AG08395 (cell line): ENCODE measurements around the gene PAK6.

Experiments
- DNase-seq: peaks from one replicate; pipeline ENCODE4 v3.0.0; 2012; ENCODE audit warnings: mixed read lengths, low spot score

PAK6 gene

DNA sequence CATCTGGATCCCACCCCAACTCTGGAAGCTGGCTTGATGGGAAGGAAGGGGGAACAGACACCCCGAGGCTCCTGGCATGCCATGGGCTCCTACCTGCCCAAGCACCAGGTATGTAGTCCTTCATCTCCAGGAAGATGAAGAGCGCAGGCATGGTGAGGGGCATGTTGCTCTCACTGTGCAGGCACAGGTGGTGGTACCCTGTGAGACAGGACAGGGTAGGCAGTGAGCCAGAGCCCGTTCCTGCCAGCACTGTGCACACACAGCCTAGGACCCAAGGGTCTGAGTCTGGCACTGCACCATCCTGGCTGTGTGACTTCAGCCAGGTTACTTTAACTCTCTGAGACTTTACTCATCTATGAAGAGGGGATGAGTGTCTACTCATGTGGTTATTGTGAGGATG, 53.4 kb downstream of the PAK6 start:
- DNase-seq: no peak

DNA sequence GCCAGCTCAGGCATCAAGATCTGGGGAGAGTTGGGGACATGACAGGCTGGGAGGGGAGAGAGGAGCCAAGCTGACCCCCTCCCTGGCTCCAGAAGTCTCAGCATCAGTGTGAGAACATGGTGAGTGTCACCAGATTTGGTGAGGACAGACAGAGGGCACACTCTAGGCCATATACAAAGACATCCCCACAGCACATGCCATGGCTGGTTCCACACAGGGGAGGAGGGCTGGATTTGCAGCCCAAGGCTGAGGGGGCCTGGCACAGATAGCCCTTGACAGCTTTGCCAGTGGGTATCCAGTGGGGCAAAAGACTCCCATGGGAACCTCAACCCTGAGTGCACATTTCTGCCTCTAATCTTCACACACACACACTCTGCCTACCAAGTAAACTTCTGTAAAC, 54.1 kb downstream of the PAK6 start:
- DNase-seq: no peak

DNA sequence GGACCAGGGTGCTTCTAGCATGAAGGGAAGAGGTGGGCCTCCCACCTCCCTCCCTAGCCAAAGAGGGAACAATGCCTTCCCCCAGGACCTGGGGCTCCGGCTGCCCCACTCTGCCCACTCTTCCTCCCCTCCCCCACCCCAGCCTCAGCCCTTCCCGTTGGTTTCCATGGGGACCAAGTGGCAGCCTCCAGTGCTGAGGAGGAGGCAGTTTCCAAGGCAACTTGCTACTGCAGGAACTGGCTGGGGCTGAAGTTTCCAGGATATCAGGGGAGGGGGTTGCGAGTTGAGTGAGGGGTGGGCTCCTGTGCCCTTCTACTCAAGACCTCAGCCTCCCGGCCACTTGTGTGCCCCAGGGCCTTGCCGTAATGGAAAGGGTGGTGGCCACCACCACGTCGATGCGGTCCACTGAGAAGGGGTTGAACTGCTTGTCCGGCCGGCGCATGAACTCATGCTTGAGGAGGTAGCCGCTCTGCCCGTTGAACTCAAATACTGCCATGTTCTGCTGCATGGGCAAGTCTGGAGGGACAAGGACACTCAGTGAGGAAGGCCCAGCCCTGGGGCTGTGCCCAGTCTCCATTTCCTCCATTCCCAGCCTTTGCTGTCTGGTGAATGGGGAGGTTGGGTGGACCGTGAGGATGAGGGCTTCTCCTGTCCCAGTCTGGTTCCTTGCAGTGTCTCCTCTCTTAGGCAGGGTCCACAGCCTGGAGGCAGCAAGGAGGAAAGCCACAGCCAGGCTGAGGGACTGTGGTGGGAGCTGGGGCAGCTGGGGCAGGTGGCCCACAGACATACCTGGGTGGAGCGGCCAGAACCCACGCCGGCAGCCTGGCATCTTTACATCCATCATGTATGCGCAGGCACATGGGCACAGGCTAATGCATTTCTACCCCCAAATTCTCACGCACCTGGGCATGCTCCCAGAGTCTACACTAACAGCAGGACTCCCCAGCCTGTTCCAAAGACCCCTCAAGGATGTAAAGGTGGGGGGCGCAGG, 55.3 kb downstream of the PAK6 start:
- no peak for DNase-seq

DNA sequence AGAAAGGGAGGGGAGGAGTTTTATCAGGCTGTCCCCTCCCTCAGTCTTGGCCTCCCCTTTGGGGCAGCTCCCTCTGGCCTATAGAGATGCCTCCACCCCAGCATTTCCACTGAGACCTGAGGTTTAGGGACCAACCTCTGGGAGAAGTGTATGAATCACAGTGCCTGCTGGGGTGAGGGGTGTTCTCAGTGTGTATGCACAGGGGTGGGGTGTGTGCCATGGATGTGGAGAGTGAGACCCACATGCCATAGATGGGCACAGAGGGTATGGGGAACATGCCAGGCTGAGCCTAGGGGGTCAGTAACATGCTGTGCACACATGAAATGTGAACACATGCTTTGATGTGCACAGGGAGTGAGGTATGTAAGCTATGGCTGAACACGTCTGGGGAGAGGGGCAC, 56.4 kb downstream of the PAK6 start:
- DNase-seq: no peak

DNA sequence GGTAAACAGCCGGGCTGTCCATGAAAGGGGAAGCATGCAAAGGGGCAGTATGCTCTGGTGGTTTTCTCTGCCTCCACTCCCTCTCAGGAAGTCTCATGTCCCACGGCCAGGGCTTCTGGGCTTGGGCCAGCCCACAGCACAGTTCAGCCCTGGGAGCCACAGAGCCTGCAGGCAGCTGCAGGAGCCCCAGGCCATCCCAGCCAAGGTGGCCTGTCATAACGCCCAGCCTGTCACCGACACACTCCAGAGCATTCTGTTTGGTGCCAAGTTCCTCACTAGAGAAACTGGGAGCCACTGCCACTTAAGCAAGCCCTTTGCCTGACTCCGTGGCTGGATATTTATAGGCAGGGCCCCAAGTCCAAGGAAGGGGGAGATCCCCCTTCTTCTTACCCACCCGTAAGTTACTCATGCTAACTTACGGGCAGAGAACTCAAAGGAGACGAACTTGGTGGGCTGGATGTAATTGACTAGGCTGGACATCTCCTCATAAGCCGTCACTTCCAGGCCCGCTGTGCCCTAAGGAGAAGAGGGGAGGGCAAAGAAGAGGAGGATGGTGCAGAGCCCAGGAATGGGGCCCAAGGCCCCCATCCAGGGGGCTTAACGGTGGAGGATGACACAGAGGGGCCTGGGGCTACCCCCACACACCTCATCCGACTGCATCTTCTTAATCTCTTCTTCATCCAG, 57.2 kb downstream of the PAK6 start:
- DNase-seq: no peak

DNA sequence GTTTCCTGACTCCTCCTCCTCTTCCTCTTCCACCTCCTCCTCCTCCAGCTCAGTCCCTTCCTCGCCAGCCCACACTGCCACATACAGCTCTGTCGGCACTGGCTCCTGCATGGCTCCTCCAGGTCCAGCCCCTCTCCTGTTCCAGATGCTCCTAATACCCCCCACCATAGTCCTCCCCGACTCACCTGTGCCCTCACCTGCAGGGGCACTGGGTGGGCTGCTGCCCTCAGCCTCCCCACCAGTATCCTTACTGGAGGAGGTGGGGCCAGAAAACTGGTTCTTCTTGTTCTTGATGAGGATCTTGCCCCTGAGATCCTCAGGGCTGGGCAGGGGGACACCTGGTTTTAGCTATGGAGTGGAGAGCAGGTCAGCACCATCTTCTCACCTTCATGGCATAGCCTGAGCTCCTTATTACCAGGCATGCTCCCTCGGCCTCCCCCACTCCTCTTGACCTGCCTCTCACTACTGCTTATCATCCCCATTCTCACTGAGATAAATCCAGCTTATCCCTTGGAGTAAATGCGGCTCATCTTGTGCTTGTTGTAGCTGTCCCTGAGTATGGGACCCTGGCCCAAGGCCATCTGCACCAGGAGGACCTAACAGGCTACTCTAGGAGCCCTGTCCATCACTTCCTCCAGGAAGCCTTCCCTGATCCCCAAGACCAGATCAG, 57.8 kb downstream of the PAK6 start:
- DNase-seq: no peak

DNA sequence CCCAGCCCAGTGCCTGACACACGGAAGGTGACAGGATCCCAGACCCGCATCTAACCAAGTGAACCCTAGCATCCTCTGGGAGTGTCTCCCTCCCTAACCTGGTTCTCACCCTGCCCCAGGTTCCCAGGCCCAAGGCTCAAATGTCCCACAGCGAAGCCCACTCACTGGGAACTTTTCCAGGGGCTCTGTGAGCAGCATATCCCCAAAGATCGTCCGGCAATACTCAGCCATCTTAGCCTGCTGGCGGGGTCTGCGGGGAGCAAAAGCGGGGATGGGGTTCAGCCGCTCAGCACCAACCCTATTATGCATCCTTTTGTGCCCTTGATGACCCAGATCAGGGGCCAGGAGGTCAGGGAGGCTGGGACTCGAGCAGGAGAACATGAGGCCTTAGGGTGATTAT, 58.5 kb downstream of the PAK6 start:
- DNase-seq: no peak

DNA sequence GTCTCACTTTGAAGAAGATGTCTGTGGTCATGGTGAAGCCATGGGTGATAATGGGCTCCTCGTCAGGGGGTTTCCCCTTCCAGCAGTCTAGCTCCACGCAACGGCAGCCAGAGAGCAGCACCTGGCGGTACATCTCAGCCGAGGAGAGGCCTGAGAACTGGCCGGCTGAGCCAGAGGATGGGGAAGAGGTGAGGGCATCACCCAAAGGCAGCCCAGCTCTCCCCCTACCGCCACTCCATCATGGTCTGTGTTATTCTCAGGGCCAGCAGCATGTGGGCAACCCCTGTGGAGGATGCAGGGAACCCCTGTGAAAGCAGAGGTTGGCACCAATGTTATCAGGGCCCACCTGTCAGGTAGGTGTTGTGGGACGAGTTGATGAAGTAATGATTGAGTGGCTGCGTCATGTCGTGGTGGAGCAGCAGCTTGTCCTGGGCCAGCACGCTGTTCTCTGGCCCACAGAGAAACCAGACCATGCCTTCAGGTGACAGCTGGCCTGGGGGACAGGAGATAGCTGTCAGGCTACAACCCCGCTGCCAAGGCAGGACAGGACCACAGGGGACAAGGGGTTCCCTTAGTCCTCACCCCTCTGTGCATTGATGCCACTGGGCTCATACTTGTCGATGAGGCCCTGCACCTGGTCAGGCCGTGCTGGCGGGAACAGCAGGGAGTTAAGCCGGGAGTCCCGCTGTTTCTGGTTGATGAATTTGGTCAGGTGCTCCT, 59.5 kb downstream of the PAK6 start:
- no peak for DNase-seq

DNA sequence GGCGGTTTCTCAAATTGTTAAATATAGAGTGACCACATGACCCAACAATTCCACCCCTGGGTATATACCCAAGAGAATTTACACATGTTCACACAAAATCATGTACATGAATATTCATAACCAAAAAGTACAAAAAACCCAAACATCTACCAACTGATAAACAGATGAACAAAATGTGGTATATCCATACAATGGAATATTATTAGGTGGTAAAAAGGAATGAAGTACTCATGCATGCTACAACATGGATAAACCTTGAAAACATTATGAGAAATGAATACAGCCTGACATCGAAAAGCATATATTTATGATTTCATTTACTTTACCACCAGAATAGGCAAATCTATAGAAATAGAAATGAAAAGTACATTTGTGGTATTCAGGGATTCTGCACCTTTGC, 61.5 kb downstream of the PAK6 start:
- DNase-seq: no peak

DNA sequence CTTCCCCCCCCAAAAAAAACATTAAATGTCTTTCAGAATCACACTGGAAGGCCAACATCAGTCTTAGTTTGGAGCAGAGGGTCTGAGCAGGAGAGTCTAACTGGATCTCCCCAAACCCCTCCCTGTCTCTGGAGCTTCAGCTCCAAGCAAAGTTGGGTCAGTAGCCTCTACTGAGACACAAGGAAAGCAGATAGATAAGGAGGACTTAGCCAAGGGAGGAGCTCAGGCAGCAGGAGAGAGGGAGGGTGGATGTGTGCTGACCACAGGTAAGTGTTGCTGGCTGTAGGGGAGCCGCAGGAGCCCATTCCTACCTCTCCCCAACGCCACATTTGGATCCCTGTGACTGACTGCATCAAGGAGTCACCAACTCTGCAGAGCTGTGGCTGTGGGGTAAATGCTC, 61.9 kb downstream of the PAK6 start:
- DNase-seq: no peak

DNA sequence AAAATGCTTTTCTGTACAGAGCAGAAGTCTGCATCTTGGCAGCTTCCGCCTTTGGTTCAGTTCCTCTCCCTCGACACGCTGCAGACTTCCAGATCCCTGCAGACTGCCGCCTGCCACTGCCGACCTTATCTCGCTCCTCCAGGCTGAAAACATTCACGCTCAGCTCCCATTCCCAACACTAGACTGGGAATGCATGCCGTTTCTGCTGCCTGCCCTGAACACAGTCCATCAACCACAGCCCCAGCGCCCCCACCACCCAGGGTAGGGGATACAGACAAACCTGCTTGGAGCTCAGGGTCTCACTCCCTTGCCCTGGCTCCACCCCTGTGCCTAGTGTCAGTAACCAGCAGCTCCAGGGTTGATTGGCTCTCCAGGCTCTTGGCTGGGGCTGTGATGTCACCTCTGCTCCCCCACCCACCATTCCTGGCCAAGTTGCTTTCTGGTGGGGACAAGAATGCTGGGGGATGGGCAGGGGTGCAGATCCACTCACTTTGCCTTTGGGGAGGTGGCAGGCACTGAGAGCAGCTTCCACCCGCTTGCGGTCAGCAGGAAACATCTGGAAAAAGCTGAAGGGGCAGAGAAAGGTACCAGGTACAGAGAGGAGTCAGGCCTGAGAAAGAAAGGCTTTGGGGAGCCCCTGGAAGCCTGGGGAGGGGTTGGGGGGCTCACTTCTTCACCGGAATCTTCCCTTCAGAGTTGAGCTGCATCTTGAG, 62.8 kb downstream of the PAK6 start:
- DNase-seq: no peak

DNA sequence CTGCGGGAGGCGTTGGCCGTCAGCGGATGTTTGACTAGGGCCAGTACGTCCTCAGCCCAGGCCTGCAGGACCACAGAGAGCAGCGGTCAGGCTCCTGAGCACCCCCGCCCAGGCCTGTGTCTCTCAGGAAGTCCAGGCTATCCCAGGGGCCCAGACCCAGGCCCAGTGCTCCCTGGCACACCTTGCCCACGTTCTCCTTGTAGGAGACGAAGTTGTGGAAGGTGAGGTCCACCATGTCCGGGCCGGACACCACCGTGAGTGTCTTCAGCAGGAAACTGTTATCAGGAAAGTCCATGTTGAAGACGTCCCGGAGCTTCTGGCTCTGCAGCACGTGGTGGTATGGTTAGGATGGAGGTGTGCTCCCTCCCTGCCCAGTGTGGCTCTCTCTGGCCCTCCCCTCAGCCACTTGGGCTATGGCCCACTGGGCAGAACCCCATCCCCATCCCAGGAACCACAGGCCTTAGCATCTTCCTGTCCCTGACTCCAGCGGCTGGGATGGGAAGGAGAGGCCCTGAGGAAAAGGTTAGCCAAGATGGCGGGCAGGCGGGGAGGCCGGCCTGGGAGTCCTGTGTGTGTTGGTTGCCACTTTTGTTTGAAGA, 63.5 kb downstream of the PAK6 start:
- DNase-seq: no peak

DNA sequence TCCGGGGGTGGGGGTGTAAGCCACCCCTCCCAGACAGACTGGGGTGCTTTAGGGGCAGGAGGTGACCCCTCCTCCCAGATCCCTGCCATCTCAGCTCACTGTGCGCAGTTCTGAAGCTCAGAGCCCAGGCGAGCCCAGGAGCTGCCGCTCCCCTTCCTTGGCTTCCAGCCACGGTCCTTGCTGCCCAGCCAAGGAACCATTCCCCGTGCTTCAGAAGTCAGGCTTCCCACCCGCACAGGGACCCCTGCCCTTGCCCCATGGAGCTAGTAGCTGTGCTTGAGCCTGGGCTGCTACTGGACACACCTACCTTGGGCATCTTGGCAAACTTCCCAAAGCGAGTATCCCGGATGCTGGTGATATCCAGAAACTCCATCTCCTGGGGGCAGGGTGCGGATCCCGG, 64.1 kb downstream of the PAK6 start:
- no peak for DNase-seq

DNA sequence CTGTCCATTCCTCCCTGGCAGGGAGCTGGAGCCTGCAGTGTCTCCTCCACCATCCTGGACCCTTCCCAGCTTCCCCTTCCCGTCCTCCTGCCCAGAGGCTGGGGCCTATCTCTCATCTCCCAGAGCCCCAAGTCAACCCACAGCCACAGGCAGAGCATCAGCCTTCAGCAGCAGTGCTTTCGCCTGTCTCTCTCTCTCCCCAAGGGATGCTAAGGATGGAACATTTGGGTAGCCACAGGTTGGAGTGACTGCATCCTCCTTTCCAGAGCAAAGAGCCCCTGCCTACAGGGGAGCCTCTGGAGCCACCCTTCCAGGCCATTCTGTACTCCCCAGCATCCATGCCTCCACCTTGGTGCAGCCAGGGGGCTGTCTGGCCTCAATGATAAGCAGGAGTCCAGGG, 64.7 kb downstream of the PAK6 start:
- no peak for DNase-seq

DNA sequence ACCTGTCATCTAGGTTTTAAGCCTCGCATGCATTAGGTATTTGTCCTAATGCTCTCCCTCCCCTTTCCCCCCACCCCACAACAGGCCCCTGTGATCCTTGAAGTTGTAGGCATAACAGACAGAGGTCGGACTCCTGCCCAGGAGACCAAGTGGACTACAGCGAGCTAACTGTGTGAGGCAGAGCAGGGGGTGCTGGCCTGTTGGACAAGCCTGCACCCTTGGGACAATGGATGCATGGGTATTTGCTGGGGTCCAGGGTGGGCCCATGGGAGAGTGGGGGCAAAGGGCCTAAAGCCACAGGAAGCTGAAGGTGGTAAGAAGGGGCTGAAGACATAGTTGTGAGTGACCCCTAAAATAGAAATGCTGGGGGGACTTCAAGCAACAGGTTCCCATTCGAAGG, 66.4 kb downstream of the PAK6 start:
- no peak for DNase-seq

DNA sequence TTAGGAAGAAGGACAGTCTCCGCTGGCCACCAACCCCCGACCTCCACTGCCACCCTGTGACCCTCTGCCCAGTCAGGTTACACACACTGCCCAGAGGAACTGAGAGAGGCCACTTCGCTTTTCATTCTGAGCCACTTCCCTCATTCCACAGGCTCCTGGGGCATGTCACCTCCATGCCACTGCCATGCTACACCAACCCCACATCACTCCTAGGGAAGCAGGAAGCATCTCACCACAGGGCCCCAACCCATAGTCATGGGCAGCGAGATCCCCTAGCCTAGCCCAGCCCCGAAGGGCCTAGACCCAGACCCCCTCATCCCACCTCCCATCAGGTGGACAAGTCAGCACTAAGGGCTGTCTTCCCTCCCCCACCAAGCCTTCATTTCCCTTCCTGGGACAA, 67.5 kb downstream of the PAK6 start:
- DNase-seq: no peak

DNA sequence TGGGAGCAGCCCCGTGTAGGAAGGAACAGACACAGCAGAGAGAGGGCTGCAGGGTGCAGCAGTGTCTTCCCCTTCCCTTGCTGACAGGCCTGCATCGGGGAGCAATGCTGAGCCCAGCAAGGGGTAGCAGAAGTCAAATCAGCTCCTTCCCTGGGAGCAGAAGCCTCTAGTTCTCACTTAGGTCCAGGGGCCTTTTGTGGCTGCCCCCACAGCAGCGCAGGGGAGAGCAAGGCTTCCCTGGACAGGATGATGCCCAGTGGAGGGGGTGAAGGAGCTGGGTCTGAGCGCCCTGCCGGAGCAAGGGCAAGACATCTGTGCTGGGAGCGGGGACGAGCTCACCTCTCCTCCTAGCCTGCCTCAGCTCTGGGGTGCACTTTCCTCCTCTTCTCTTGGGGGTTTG, 68.0 kb downstream of the PAK6 start:
- no peak for DNase-seq

DNA sequence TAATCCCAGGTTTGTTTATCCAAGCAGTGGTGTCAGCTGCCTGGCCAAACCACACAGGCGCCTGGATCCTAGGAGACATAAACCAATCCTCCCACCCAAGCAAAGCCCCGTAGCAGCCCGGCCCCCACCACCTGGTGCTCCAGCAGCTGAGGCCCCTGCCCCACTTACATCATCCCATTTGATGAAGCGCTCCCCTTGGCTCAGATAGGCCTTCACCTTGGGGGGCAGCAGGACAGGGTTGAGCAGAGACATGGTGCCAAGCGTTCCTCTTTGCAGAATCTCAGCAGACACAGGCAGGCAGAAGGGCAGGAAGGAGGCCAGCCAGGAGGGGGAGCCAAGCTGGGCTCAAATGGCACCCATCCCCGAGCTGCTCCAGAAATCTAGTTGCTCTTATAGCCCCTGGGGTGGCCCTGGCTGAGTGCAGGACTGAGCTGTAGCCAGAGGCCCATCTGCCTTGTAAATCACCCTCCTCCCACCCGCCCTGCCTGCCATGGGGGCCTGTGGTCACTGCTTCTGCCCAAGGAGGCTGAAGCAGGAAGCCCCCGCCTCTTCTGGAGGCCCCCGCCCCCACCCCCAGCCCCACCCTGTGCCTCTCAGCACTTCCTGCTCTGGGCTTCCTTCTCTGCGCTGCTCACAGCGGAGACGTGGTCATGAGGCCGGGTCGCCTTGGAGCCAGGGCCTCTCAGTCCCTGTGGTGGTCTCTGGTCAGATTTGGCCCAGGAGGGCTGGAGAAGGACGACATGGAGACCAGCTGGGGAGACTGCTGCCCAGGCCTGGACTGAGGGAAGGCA, 68.8 kb downstream of the PAK6 start, which contains the start of gene PLCB2:
TSS of gene PLCB2 (minus strand) at position 515 of the 791 bp plus-strand sequence. CDS start at position 252, 263 bp downstream.
- DNase-seq: no peak

DNA sequence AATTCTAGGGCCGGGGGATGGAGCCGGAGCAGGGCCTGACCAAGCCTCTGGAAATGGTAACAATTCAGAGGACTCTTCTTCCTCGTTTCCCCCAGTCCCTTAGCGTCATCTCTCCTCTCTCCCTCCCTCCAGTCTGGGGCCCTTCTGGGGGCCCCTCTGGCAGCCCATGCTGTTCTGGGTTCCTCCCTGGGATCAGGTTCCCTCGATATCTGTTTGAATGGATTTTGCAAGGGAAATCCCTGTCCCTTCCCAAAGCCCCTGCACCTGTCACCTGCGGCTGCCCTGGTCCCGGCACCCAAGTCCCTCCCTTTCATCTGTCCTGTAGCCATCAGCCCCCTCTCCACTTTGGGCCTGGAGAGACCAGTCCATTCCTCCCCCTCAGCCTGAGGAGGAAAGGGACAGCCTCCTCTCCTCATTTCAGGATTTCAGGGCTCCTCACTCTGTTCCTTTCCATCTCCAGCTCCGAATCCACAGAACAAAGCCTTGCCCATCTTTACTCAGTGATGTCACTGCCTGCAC, 70.5 kb downstream of the PAK6 start:
- no peak for DNase-seq
